Fibroblast of gingiva (primary cell): Measurements from ENCODE around the gene KLK4.

ENCODE experiments used
- DNase-seq: peaks from one replicate; pipeline ENCODE4 v3.0.0-alpha.2; 2011; ENCODE audit warnings: low read depth

Gene KLK4

DNA sequence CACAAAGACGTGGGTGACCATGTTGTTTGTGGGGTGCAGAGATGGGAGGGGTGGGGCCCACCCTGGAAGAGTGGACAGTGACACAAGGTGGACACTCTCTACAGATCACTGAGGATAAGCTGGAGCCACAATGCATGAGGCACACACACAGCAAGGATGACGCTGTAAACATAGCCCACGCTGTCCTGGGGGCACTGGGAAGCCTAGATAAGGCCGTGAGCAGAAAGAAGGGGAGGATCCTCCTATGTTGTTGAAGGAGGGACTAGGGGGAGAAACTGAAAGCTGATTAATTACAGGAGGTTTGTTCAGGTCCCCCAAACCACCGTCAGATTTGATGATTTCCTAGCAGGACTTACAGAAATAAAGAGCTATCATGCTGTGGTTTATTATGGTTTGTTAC, 32.3 kb downstream of the KLK4 start:
- DNase-seq, result no peak

DNA sequence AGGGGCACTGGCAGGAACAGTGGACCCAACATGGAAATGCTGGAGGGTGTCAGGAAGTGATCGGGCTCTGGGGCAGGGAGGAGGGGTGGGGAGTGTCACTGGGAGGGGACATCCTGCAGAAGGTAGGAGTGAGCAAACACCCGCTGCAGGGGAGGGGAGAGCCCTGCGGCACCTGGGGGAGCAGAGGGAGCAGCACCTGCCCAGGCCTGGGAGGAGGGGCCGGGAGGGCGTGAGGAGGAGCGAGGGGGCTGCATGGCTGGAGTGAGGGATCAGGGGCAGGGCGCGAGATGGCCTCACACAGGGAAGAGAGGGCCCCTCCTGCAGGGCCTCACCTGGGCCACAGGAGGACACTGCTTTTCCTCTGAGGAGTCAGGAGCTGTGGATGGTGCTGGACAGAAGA, 33.9 kb downstream of the KLK4 start:
- DNase-seq, result no peak

DNA sequence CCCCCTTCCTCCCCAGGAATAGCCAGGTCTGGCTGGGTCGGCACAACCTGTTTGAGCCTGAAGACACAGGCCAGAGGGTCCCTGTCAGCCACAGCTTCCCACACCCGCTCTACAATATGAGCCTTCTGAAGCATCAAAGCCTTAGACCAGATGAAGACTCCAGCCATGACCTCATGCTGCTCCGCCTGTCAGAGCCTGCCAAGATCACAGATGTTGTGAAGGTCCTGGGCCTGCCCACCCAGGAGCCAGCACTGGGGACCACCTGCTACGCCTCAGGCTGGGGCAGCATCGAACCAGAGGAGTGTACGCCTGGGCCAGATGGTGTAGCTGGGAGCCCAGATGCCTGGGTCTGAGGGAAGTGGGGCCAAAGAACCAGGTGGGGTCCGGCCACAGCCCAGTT, 34.7 kb downstream of the KLK4 start:
- no peak for DNase-seq

DNA sequence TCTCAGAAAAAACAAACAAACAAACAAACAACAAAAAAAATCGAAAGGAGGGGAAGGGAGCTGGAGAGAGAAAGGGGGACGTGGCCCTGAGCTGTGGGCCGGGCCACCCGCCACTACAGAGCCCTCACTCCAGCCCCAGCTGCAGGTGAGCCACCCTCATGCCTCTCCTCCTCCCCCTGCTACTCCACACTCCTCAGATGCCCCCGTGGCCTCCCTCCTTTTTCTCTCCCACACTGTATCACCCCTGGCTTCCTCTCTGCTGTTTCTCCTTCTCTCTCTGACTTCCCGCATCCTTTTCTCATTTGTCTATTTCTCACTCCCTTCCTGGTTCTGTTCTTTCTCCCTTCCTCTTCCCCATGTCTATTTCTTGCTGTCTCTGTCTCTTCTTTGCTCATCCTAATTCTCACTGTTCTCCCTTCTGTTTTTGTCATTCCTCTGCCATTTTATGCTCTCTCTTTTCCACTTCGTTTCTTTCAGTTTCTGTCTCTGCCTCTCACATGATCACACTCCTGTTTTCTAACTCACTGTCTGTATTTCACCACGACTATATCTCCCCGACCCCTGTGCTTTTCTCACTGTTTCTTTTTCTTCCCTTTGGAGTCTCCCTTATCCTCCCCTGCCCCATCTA, 35.3 kb downstream of the KLK4 start:
- no peak for DNase-seq

DNA sequence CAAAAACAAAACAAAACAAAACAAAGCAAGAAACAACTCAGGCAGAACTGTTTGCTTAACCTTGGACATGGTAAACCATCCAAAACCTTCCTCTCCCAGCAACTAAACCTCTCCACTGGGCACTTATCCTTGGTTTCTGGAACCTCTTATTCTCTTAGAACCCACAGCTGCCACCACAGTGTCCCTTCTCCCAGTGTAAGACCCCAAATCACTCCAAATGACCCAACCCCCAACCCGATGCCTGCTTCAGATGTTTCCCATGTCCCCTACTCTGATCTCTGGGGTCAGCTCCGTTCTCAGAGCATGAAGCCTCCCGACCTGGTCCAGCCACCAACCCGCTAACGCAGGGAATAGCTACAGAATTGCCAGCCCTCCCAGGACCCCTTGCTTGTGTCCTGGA, 37.0 kb downstream of the KLK4 start:
- DNase-seq, result no peak

DNA sequence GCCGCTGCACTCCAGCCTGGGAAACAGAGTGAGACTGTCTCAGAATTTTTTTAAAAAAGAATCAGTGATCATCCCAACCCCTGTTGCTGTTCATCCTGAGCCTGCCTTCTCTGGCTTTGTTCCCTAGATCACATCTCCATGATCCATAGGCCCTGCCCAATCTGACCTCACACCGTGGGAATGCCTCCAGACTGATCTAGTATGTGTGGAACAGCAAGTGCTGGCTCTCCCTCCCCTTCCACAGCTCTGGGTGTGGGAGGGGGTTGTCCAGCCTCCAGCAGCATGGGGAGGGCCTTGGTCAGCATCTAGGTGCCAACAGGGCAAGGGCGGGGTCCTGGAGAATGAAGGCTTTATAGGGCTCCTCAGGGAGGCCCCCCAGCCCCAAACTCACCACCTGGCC, 38.1 kb downstream of the KLK4 start, which contains the start of gene KLK2:
TSS of gene KLK2 (plus strand) at position 384 of the 400 bp plus-strand sequence. CDS start 35 bp downstream, outside the sequence.
- no peak for DNase-seq

DNA sequence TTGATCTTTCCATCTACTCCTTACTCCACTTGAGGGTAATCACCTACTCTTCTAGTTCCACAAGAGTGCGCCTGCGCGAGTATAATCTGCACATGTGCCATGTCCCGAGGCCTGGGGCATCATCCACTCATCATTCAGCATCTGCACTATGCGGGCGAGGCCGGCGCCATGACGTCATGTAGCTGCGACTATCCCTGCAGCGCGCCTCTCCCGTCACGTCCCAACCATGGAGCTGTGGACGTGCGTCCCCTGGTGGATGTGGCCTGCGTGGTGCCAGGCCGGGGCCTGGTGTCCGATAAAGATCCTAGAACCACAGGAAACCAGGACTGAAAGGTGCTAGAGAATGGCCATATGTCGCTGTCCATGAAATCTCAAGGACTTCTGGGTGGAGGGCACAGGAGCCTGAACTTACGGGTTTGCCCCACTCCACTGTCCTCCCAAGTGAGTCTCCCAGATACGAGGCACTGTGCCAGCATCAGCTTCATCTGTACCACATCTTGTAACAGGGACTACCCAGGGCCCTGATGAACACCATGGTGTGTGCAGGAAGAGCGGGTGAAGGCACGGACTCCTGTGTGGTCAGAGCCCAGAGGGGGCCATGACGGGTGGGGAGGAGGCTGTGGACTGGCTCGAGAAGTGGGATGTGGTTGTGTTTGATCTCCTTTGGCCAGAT, 40.6 kb downstream of the KLK4 start:
- no peak for DNase-seq

DNA sequence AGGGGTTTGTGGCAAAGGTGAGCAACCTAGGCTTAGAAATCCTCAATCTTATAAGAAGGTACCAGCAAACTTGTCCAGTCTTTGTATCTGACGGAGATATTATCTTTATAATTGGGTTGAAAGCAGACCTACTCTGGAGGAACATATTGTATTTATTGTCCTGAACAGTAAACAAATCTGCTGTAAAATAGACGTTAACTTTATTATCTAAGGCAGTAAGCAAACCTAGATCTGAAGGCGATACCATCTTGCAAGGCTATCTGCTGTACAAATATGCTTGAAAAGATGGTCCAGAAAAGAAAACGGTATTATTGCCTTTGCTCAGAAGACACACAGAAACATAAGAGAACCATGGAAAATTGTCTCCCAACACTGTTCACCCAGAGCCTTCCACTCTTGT, 41.7 kb downstream of the KLK4 start:
- DNase-seq, result no peak

DNA sequence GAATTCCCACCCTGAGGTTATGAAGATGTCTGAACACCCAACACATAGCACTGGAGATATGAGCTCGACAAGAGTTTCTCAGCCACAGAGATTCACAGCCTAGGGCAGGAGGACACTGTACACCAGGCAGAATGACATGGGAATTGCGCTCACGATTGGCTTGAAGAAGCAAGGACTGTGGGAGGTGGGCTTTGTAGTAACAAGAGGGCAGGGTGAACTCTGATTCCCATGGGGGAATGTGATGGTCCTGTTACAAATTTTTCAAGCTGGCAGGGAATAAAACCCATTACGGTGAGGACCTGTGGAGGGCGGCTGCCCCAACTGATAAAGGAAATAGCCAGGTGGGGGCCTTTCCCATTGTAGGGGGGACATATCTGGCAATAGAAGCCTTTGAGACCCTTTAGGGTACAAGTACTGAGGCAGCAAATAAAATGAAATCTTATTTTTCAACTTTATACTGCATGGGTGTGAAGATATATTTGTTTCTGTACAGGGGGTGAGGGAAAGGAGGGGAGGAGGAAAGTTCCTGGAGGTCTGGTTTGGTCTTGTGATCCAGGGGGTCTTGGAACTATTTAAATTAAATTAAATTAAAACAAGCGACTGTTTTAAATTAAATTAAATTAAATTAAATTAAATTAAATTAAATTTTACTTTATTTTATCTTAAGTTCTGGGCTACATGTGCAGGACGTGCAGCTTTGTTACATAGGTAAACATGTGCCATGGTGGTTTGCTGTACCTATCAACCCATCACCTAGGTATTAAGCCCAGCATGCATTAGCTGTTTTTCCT, 49.5 kb downstream of the KLK4 start:
- no peak for DNase-seq

DNA sequence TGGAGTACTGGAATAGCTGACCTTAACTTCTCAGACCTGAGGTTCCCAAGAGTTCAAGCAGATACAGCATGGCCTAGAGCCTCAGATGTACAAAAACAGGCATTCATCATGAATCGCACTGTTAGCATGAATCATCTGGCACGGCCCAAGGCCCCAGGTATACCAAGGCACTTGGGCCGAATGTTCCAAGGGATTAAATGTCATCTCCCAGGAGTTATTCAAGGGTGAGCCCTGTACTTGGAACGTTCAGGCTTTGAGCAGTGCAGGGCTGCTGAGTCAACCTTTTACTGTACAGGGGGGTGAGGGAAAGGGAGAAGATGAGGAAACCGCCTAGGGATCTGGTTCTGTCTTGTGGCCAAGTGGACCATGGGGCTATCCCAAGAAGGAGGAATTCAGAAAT, 50.2 kb downstream of the KLK4 start:
- DNase-seq, result no peak

DNA sequence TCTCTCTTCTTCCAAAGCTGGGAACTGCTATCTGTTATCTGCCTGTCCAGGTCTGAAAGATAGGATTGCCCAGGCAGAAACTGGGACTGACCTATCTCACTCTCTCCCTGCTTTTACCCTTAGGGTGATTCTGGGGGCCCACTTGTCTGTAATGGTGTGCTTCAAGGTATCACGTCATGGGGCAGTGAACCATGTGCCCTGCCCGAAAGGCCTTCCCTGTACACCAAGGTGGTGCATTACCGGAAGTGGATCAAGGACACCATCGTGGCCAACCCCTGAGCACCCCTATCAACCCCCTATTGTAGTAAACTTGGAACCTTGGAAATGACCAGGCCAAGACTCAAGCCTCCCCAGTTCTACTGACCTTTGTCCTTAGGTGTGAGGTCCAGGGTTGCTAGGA, 51.3 kb downstream of the KLK4 start:
- DNase-seq, result no peak

DNA sequence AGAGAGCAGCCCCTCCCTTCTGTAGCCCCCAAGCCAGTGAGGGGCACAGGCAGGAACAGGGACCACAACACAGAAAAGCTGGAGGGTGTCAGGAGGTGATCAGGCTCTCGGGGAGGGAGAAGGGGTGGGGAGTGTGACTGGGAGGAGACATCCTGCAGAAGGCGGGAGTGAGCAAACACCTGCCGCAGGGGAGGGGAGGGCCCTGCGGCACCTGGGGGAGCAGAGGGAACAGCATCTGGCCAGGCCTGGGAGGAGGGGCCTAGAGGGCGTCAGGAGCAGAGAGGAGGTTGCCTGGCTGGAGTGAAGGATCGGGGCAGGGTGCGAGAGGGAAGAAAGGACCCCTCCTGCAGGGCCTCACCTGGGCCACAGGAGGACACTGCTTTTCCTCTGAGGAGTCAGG, 52.3 kb downstream of the KLK4 start:
- no peak for DNase-seq

DNA sequence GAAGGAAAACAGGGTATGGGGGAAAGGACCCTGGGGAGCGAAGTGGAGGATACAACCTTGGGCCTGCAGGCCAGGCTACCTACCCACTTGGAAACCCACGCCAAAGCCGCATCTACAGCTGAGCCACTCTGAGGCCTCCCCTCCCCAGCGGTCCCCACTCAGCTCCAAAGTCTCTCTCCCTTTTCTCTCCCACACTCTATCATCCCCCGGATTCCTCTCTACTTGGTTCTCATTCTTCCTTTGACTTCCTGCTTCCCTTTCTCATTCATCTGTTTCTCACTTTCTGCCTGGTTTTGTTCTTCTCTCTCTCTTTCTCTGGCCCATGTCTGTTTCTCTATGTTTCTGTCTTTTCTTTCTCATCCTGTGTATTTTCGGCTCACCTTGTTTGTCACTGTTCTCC, 53.8 kb downstream of the KLK4 start:
- DNase-seq, result no peak
